Measurements from ENCODE around the gene CALR3.
"Not testable (repeated sequence)": the region's sequence is repeated elsewhere in the genome, so short reads cannot be mapped to it uniquely, and the experiment has no call there.

The CALR3 gene

DNA sequence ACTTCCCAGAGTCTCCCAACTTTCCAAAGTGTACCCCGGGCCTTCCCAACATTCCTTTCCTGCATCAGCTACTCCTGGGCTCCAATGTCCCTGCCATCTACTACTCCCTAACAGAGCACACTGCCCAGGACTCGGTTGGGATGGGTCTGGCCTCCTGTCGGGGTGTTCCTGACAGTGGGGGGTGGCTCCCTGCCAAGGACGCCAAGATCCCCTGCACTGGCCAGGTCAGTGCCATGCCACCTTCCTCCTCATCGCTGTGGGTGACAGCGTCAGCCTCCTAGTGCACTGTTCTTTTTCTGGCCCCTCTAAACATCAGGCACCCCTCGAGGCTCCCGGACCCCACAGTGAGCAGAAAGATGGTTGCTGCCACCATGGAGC, 38.0 kb downstream of the CALR3 start:
- no peak for DNase-seq (ENCODE audit: low spot score)

DNA sequence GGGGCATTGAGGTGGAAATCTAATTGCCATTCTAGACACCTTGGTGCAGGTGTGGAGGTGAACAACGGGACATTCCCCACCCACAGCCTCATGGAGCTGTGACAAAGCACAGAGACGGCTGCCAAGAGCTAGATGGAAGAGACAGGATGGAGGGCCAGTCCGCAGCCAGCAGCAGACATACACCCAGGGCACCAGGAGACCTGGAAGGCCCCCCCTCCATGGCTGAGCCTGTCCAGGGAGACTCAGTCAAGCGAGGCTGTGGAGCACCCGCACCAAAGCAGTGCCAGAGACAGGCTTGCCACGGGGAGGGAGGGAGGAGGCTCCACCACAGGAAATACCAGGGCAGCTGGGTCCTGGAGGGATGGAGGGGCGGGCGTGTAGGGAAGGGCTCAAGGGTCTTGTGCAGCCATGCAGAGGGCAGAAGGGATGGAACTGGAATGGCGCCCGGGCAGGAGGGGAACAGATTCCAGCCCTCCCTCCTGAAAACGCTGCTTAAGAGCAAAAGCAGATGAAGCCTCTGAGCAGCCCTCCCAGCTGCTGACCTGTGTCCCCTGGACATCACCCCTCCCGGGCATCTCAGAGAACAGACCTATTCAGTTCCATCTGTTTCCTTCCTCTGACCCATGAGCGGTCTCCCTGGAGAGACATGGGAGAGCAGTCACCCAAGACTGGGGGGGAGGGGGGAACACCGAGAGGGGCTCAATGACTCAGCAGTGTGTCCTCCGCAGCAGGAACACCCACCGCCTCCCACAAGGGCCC, 38.6 kb downstream of the CALR3 start:
- DNase-seq (ENCODE audit: low spot score), result no peak

DNA sequence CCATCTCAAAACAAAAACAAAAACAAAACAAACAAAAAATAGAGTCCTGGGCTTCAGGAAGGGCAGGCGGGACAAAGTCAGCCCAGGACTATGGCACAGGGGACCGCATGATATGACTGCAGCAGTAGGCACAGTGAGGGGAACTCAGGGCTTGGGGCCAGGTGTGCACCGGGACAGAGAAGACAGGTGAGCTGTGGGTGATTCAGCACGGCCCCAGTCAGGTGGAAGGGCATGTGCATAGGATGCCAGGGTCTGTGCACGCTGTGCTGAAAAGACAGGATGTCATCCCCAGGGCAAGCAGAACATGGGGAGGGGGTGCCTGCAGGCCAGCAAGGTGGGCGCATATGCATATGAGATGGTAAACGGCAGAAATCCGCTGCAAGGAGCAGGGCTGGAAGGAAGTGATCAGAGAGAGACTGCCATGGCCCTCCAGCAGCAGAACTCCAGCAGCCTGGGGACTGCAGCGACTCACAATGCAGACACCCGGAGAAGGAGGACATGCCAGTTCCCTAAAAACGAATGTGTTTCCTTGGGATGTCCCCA, 39.2 kb downstream of the CALR3 start:
- DNase-seq (ENCODE audit: low spot score), result no peak

DNA sequence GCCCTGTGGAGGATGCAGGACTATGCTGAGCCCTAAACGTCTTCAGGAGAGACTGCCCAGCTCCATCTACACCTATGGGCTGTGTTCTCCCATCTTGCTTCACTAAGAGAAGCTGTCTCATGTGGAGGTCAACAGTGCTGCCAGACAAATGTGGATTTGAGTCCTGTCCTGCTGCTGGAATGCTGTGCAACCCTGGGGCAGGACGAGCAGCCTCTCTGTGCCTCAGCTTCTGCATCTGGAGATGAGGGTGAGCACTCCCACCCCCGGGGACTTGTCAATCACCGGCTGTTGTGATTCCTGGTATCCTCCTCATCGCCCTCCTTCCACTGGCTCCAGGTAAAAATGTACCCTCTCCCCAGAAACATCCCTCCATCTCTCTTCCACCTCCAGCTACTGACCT, 40.5 kb downstream of the CALR3 start:
- DNase-seq (ENCODE audit: low spot score), result no peak

DNA sequence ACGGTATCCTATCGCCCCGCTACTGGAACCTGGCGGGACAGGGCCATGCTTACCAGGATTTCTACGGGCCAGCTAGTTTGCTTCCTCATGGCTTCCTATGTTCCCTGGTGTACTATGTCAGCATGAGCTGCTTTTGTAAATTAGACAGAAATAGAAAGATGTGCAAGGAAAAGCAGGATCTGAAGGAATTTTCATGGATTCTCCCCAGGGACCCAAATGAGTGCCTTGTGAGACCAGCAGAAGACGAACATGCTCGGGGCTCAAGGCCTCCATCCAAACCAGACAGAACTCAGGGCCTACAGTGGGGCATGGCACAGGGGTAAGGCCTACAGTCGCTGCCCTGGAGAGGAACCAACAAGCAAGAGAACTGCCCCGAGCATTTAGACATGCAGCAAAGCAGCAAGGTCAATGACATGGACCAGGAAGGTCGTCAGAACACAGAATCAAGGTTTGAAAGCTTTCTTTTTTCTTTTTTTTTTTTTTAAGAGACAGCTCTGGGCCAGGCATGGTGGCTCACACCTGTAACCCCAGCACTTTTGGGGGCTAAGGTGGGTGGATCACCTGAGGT, 41.5 kb downstream of the CALR3 start:
- no peak for DNase-seq (ENCODE audit: low spot score)

DNA sequence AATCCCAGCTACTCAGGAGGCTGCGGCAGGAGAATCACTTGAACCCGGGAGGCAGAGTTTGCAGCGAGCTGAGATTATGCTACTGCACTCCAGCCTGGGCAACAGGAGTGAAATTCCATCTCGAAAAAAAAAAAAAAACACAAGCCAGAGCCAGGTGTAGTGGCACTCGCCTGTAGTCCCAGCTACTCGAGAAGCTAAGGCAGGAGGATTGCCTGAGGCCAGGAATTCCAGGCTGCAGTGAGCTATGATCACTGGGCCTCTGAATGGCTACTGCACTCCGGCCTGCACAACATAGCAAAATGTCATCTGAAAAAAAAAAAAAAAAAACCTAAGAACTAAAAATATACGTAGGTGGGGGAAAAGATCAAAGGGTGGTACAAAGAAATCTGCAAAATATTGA, 43.6 kb downstream of the CALR3 start:
- no peak for DNase-seq (ENCODE audit: low spot score)

DNA sequence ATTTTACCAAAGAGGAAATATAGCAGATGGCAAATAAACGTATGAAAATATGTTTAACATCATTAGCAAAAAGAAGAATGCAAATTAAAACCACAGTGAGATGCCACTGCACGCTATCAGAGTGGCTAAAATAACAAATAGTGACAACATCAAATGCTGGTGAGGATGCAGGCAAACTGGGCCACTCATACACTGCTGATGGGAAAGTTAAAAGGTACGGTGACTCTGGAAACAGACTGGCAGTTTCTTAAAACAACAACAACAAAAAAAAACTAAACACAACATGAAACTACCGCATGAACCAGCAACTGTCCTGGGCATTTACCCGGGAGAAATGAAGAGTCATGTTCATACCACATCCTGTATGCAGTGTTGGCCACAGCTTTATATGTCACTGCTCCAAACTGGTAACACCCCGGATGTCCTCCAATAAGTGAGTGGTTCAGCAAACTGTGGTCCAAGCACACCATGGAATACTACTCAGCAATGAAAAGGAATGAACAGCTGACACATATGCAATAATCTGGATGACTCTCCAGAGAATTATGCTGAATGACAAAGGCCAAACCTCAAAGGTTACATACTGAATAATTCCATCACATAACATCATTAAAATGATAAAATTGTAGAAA, 46.5 kb downstream of the CALR3 start:
- DNase-seq (ENCODE audit: low spot score), result peak; percentile 30

DNA sequence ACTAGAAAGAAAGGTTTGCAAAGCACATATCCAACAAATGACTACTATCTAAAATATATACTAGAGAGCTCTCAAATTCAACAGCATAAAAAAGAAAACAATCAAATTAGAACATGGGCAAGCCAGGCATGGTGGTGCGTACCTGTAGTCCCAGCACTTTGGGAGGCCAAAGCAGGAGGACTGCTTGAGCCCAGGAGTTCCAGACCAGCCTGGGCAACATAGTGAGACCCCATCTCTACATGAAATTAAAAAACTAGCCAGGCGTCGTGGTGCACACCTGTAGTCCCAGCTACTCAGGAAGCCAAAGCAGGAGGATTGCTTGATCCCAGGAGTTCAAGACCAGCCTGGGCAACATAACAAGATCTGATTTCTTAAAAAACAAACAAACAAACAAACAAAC, 47.1 kb downstream of the CALR3 start:
- DNase-seq (ENCODE audit: low spot score), result not testable (repeated sequence)

DNA sequence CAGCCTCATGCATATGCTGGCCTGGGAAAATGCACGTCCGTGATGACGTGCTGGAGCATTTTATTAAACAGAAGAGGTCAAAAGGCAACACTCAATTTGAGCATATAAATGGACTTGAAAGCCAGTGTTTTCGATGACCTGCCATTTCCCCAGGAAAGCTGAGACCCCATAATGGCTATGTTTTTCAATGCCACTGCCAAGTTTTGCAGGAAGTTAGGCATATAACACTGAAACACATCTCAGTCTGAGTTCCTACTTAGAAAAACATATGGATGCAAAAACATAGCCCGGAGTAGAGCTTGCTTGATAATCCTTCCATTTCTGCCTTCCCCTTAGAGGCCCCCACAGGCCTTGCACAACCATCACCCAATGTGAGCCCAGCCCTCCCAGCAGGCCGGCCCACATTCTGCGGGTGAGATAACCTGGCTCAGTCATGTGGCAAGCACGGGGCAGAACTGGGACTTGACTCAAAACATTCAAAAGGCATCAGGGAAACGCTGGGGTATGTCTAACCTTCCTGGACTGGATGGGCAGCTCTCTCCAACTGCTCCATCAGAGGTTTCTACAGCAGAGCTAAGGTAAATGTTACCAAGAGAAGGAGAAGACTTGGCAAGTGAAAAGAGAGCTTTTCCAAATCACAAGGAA, 49.1 kb downstream of the CALR3 start:
- DNase-seq (ENCODE audit: low spot score), result no peak

DNA sequence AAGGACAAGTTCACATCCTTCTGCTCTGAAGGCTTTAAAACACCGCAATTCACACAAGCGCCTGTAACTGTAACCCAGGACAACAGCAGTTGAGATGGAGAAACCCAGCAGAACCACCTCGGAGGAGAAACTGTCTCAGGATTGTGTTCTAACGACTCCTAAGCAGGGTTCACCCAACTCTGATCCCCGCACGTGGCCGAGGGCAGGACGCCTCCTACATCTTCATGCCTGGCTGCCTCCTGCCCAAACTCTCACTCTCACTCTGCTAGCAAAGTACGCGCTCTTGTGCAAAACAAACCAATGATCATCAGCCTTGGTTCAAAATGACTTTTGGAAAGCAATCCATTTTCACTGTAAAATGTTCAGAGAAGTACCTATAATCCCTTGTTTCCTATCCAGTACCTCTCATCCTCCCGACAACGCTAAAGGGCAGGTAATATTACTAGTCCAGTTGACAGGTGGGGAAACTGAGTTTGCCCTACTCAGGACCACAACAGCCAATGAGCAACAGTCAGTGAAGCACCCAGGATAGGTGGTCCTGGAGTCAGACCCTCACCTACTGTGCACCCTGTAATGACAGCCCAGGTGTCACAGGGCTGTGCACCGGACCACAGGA, 49.8 kb downstream of the CALR3 start:
- DNase-seq (ENCODE audit: low spot score), result no peak

DNA sequence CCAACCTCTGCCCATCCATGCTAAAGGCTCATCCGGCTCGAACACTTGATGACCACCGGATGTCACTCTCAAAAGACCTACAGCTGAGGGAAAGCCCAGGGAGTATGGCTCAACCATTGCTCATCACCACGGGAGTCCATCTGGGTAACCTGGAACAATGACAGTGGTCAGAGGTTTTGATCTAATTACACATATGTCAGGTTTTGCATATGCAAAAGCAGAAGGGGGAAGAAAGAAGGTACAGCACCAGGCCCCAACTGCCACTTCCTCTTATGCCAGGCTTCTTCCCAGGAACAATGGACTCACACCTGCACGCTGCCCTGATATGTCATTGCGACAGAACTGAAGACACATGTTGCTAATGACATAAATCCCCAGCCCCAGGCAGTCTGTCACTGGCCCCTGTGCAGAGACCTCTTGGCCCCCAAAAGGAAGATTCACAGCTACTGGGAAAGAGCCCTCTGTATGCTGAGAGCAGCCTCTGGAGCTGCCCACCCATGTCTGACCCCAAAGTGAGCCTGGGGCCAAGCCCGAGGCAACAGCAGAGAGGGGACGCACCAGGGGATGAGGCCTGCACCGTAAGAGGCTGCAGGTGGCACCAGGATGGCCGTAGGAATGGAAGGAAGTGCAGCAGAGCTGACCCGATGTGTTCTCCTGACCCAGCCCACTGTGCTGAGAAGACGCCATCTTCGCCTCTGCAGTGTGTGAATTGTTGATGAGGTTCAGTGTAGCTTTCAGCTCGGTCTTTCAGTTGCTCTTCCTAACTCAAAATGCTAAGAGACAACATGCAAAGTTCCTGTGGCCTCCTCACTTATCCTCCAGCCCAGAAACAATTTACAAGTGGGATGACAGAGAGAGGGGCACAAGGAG, 50.5 kb downstream of the CALR3 start:
- peak; percentile 57 for DNase-seq (ENCODE audit: low spot score)

DNA sequence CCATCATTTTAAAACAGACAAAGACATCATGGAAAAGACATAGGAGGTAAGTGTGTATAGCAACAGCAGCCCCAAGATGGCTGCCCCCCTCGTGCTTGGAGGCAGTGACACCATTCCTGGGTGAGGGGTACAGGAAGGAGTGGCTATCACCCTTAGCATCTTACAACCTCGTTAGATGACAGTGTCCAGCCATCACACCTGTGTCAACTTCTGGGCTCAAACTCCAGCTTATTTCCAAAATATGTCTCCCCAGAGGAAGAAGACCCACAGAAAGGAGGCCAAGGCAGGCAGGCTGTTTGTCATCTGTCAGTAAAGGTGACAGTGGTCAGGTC, 51.7 kb downstream of the CALR3 start:
- no peak for DNase-seq (ENCODE audit: low spot score)

DNA sequence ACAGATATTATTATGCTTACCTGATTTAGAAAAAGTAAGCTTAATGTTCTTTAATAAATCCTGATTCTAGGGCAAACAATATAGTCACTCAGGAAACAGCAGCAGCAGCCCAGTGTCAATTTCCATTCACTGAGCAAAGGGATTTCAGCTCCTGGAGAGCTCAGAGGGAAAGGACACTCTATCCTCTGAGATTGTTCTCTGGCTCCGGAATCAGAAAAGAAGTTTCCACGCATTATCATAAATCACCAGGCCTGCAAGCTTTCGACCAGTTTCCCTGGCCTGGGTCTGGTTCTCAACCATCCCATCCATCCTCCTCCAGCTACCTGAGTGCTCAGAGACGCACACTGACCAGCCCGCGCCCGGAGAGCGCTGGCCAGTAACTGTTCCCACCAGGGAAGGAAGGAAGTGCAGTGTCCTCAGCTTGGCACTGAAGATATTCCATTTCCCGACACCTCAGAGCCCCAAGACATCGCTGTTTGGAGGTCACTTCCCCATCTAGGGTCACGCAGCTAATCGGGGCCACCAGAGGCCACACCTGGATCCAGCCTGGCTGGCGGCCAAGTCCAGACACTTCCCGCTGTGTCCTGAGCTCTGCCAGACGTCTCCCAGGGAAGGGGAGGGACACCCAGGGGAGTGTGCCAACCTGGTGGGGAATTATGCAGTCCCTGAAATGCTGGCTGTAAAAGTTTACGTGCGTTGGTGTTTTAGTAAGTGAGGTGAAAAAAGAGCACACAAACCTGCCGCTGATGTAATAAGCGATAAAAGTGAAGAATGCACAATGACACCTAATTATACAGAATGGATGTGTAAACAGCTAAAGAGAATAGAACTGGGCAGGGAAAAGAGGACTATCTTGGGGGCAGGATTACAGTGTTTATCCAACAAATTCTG, 53.3 kb downstream of the CALR3 start:
- DNase-seq (ENCODE audit: low spot score), result no peak

DNA sequence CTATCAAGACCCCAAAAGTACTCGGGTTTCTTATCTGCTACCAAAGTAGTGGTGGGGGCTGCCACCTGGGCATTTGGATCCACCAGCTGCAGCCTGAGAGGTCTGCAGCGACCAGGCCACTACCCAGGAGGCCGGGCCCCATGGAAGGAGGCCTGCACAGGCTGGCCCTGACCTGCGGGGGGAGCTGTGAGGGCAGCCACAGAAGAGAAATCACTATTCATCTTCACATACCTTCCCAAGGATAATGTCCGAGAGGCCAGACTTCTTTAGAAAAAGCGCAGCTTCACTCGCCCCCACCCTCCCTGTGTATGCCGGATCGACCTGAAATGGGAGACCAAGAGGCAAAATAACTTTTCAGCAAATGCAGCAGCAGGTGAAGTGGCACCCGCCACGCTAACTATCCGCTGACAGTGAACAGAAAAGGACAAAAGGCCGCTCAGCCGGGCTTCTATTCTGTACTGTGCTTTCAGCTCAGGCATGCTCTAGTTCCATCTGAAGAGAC, 54.3 kb downstream of the CALR3 start:
- DNase-seq (ENCODE audit: low spot score), result no peak

DNA sequence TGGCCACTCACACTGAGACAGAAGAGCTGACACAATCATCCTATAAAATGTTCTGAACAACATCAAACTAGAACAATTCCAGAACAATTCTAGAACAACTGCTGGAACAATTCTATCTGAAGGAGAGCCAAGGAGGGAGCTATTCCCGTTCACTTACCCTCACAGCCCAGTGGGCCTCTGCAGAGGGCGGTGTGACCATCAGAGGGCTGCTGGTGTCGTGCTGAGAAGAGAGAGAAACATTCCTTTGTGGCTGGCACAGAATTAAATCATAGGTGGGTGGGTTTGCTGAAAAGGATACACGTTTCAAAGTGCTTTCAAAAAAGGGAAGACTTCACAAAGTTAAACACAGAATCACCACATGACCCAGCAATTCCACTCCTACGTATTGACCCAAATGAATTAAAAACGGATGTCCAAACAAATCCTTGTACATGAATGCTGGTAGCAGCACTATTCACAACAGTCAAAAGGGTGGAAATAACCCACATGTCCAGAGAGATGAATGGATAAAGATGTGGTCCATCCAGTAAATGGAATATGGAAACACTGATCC, 59.1 kb downstream of the CALR3 start:
- DNase-seq (ENCODE audit: low spot score), result no peak

DNA sequence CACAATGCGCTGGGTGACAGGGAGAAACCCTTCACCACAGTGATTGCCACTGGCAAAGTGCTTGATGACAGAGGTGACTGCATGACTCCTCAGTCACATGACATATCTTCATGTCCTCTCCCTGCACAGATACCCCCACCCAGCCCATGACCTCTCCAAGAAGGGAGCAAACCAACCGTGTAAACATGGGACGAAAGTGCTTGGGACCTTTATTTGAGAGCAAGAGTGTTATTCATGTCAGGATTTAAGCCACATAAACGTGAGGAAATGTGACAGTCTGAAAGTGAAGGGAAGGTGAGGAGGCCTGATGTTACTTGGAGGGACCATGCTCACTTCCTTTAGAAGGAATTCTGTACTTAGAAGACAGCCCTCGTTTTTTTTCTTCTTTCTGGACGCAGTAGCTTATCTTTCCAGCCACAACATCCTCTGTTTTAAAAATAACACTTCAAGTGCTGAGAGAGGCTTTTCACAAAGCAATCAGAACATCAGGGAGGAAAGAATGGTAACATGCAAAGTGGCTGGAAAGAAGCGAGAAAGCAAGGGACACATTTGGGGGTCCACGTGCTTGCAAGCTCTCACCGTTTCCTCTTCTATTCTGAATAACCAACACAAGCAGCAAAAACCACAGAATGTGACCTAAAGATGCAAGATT, 59.8 kb downstream of the CALR3 start:
- no peak for DNase-seq (ENCODE audit: low spot score)

DNA sequence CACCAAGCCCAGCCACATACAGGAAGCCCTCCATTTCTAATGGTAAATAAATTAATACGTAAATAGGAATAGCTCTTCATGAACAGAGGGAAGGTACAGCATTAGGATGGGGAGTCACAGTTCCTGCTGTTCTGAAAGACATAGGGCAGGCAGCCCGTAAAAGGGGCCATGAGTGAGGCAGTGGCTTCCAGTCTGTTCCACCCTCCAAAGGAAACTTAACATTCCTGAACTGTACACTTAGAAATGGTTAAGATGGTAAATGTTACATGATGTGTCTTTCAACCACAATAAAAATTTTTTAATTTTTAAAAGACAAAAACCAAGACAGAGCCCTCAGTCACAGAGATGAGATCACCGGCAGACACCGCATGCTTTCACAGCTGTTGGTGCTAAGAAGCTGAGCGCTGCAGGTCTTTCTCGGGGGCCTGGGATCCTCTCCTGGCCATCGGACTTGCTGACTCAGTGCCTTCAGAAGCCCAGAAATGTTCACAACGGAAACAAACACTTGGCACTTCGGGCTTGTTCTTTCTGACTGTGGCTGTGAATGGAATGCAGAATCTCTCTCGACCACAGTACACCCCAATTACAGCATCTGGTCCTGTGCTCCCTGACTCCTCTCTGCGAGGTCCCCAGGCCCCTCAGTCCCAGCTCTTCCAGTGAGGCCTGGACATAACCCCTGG, 60.6 kb downstream of the CALR3 start:
- DNase-seq (ENCODE audit: low spot score), result no peak

DNA sequence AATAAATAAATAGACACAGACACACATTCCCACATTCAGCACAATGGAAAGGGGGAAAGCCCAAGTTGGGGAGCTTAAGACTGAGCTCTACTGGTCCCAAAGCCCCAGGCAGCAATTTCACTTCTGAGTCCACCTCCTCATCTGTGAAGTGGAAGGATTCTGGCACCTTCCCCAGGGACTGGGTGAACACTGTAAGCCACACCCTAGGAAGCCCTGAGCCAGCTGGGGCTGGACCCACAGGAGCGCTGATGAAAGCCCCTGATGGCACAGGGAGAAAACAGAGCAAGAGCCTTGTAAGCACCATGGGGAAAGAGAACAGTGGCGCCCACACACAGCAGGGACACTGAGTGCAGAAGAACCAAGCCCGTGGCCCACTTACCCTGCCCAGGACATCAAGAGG, 62.0 kb downstream of the CALR3 start:
- no peak for DNase-seq (ENCODE audit: low spot score)

DNA sequence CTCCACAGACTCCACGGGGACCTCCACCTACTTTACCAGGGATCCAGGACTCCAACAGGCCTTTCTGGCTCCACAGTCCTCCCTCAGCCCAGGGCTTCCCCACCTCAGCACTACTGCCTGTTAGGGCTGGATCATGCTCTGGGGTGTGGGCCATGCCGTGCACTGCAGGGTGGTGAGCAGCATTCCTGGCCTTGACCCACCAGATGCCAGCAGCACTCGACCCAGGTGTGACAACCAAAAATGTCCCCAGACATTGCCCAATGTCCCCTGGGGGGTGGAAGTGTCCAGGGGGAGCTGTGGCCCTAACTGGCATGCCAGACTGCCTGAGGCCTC, 66.2 kb downstream of the CALR3 start:
- DNase-seq (ENCODE audit: low spot score), result no peak

Data from RKO (cell line).